Effector CD8-positive, alpha-beta T cell (primary cell): ENCODE results near the gene TFAP2E.

Experiments used
- DNase-seq: peaks from one replicate; lab custom pipeline; 2025; lab: John Stamatoyannopoulos, UW
- total RNA-seq, 4 experiments: gene quantifications; one replicate each; lab custom pipeline; 2026; lab: John Stamatoyannopoulos, UW

Gene TFAP2E
- 2.0 to 4.1 (median 3.4) reads per million in 4 experiments for total RNA-seq

DNA sequence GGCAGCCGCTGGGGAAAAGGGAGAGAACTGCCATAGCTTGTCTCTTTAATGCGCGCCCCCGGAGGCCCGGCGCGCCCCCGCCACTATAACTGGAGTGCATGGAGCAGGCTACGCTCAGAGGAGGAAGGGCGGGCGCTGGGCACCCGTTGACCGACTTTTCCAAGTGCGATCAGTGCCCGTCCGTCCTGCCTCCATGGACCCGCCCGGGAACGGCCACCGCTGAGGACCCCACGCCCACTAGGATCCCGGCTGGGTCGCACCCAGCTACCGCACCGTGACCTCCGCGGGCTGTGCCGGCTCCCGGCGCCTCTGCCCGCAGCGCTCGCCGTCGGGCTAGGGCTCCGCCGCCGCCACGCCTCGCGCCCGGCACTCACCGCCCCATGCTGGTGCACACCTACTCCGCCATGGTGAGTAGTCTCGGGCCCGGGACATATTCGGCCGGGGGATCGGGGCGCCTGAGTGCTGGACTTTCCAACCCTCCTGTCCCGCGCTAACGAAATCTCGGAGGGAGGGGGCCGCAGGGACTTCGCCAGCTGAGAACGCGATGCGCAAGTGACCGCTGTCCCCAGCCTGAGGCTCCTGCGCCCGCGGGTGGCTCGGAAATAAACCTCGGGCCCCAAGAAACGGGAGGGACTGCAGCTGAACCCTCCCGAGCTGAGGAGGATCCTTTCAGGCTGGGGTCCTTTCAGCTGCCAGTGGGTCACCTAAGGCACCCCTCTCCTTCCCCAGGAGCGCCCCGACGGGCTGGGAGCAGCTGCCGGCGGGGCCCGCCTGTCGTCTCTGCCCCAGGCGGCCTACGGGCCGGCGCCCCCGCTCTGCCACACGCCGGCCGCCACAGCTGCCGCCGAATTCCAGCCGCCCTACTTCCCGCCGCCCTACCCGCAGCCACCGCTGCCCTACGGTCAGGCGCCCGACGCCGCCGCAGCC is at the start of gene TFAP2E:
Gene TFAP2E (plus strand): TSS at position 117 of the 927 bp plus-strand sequence. CDS start 264 bp downstream, at position 381.
- no peak for DNase-seq

DNA sequence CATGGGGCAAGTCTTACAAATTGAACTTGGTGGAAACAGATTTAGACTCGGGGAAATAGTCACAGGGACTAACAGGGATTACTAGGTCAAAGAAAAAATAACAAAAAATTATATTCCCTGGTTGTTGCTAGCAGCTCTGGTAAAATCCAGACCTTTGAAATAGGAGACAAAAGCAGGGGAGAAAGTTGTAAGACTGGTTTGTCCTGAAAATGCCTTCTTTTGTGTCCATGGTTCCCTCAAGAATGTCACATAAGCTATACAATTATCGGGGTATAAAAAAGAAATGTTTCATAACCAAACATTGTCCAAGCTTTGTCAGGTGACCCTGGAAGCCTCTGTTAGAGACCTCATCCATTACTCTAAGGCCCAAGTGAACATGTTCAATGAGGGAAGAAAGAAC is 49.0 kb upstream of the TFAP2E start:
- no peak for DNase-seq

DNA sequence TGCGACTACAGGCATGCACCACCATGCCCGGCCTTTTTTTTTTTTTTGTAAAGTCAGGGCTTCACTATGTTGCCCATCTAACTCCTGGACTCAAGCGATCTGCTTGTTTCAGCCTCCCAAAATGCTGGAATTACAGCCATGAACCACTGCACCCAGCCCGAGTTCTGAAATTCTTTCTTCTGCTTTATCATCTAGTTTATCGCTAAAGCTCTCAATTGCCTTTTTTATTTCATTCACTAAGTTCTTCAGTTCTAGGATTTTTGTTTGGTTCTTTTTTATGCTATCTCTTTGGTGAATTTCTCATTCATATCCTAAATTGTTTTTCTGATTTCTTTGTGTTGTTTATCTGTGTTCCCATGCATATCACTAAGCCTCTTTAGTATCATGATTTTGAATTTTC is 42.9 kb upstream of the TFAP2E start:
- no peak for DNase-seq

DNA sequence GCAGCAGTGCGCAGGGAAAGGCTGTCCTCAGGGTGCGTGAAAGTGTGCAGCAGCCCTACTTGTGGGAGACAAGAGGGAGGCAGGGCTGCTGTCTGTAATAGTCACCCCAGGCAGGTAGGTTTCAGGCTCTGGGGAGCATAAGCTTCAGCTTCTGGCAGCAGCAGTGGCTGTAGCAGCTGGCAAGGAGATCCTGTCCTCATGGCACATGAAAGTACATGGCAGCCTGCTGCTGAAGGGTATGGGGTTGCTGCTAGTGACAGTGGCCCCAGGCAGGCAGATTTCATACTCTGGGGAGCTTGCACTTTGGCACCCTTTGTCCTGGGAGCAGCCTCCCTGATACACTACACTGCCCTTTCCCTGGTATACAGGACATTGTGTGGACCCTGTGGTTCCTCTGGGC is 42.2 kb upstream of the TFAP2E start:
- DNase-seq = no peak

DNA sequence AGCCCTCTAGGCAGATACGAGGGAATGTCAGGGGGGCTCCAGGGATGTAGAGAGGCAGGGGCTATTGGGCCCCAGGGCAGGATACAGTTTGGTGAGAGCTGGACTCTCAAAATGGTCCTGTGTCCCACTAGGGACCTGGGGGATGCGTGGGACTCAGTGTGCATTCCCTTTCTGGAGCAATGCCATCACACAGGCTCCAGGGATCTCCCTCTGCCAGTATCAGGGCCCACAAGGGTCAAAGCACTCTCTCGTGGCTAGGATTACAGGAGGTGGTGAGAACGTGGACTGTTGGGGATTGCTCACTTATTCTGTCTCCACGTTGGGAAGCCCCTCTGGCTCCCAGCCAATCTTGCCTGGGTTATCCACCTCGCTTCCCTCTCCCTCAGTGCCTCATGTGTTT is 41.7 kb upstream of the TFAP2E start:
- no peak for DNase-seq

DNA sequence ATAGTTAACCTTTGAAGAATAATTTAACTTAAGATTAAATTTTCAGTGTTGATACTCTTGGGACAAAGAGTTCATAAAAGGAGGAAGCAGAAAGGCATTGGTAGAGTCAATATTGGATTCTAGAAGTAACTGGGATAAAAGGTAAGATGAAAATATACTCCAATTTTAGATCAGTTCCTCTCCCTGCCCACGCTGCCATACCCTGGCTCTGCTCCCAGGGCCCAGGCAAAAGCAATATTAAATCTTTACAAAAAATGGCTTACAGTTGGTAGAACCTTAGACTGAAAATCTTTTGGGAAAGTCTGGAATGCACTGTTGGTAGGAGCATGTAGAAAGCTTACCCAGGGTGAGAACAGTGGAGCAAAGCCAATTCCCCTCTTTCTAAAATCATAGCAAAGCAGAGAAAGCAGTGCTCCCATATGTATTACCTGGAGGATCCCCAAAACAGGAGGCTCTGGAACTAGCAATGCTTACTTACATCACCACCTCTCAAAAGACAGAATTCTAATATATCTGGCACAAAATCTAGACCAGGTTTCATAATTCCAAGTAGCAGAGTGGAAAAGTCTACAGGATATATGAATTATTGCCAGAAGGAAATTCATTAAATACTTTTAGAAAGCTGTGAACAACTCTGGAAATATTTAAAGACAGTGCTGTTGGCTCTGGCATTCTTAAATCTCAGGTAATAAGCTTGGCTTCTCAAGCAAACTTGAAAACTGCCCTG is 40.5 kb upstream of the TFAP2E start:
- DNase-seq = no peak

DNA sequence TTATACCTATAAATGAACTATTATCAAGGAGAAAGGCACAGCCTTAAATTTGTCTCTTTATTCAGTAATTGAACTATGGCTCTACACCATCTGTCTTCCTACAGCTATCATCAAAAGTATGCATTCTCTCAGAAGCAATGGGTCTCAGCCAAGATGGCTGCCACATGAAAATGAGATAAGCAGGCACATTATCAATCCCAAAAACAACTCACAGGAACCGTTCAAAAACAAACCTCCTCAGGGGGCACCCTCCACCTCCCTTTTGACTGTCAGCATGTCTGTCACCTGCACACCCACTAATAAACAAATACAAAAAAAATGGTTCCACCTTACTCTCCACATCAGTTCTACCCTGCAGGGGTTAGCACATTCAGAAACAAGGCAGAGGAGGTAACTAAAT is 39.5 kb upstream of the TFAP2E start:
- no peak for DNase-seq

DNA sequence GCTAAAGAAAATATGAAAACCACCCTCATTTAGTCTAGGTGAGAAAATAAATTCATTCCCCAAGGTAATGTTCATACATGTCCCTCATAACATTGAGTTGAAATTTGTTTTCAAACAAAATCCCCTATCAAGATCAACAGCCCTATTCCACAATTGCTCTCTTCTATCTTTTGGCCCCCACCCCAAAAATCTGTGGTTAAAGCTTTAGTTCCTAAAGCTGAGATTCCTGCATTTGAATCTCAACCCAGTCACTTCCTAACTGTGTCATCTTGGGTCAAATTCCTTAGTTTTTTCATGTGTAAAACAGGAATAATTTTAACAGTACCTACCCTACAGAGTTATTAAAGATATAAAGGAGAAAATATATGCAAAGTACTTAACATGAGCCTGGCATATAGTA is 37.9 kb upstream of the TFAP2E start:
- DNase-seq = no peak

DNA sequence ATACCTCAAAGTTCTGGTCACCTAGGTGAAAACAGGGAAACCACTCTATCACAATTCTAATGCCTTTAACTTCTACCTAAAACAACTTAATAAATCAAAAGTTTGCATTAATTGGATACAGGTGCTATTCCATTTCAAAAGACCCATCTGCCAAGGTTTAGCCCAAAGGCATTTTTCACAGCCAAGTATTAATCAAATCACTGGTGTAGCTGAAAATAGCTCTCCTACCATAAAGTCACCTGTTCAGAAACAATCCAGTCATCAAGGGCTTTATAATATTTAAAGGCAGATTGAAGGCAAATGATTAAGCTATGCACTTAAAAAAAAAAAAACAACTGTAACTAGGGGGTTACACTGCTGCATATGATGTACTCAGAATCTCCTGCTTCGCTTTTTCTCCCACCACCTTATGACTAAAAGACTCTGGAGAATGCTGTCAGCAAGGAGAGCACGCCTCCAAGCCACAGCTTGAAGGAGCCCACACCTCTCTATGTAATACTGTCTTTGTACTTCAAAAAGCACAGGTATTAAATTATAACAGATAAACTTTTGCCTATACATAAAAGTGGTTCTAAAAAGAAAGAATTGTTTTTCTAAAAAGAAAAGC is 36.5 kb upstream of the TFAP2E start:
- DNase-seq = no peak

DNA sequence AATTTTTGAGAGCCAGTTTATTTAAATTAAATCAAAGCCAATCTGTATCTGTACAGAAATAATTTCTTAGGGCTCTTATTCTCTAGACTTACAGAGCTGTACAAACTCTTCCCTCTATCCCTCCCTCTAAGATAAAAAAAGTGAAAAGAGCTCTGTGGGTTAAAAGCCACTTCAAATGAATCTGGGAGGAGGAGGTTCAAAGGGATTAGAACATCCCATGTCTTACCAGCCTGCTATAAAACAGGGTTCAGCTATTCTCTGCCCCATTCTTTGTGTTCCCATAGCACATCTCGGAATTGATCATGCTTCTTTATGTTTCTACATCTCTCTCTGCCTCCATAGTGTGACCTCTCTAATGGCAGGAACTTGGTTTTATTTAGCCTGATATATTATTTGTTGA is 35.3 kb upstream of the TFAP2E start:
- no peak for DNase-seq

DNA sequence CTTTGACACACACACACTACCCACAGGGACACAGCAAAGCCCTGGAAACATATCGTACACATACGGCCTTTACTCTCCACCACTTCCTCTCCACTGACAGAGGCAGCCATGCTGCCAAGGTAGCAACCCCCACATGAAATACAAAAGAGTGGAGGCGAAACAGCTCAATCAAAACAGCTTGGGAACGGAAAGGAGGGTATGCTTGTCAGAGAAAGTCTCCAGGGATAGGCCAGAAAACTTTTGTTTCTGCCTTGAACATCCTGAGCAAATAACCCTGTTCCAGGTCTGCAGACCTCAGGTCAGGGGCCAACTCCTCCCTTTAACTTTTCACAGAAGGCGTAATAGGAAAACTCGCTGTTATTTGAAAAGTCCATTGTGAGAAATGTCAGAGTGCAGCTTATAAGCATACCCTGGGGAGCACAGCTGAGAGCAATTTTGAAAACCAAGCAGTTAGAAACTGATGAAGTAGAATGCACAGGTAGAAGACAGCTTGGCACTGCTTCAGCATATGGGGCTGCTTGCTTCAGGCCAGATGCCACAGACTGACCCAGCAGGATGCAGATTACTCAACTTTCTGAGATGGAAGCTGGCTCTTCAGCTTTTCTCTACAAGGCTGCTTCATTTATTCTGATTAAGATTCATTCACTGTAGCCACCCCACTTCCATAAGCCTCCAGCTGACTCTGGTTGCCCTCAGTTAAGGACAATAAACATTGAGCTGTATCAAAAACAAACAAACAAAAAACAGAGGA is 33.9 kb upstream of the TFAP2E start:
- no peak for DNase-seq

DNA sequence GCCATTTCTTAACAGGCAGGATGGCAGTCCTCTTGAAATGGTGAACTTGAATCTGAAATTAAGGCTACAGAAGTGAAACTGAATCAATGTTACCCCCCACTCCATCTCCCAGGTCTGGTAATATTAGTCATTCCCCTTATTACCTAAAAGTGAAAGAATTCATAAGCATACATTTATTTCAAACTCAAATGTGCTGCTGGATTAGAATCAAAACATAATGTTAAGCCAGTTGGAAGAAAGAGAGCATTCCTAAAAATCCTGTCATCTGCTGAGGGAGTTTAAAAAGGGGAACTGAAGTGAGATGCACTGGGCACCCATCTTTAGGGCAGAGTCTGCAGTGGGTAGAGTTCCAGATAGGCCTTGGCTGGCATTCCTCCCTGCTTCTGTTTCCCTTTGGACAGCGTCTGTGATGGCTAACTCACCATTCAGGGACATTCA is 33.3 kb upstream of the TFAP2E start:
- no peak for DNase-seq

DNA sequence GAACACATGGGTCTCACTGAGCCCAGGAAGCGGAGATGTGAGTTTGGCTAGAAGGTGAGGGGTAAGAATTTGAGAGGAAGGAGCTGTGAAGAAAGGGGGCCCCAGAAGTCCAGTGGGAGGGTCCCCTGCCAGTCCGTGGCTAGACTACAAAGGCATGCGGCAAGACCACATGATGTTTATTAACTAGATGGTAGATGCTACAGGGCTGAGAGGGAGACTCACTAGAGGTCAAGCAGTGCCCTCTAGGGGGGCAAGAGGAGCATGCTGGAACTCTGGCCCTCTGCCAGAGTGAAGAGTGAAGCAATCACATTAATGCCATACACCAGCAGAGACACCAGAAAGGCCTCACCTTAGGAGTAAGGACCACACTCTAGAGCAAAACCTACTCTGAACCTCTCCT is 28.1 kb upstream of the TFAP2E start:
- DNase-seq = peak; percentile 23

DNA sequence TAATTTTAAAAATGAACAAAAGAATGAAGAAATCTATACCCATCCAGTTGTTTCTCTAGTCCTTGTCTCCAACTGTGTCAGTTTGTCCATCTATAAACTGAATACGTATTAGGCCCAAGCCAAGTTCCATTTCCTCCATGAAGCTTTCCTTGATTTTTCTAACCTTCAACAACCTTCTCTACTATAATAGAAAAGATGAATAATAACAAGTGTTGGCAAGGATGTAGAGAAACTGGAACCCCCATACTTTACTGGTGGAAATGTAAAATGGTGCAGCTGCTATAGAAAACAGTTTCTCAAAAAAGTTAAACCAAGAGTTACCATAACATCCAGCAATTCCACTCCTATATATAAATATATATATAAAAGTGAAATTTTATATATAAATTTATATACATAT is 26.5 kb upstream of the TFAP2E start:
- no peak for DNase-seq

DNA sequence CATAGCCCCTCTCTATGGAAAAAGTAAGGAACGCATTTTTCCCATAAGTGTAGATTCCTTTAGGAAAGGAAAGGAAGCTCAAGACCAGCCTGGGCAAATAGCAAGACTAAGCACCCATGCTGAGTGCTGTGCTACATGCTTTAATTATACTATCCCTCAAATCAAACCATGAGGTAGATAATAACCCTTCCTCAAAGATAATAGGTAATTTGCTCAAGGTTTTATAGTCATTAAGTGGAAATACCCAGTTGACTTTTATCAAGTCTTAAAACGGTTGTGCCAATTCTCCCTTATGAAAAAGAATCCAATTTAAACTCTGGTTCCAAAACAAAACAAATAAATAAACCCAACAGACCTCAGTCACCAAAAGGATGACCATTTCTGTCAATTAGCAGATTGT is 19.3 kb upstream of the TFAP2E start:
- no peak for DNase-seq

DNA sequence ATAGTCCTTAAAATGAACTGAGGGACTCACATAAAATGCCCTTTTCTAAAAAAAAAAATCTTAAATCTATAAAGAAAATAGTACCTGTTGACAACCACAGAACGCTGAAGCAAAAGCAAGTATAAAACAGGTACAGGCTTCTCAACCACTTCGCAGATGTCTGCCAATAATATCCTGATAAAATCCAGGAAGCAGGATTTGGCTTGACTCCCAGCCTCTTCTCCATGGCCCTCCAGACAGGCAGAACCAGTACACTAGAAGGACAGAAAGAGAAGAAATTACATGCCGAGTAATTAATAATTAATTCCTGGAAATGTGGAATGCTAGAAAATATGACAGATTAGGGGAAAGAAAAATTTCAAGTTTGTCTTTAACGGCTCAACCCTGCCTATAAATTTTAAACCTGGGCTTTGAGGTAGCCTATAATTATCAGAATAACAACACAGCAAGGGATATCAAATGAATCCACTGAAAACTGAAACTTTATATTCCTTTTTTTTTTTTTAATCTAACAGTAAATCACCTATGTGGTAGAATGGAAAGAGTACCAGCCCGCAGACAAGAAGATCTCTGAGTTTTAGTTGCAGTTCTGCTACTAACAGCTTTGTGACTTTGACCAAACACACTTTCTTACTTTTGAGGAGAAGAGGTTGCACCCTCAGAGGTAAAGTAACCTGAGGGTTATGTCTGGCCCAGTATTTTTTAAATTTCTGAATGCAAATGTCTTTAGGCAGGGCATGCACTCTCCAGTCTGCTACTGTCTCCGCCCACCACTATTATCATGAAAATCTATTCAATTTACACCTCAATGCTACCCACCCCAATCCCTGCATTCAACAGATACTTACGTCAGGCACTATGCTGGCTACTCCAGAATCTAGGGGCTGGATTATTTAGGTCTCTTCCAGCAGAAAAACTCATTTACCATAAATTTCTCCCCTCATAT is 18.6 kb upstream of the TFAP2E start:
- DNase-seq = no peak

DNA sequence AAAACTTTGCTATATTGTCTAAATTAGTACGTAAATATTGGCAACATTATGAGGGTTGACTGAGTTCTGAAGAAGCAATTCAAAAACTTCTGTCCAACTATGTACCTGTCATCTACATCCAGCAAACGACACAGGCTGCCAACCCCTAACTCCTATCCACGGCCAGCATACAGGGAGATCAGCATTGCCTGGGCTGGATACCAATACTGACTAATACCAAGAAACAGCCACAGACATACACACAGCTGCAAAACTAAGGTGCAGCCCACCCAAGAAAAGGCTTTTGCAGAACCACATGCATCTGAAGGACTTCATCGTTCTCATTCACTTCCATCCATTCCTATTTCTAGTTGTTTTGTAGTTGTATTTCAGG is 17.9 kb upstream of the TFAP2E start:
- DNase-seq = no peak

DNA sequence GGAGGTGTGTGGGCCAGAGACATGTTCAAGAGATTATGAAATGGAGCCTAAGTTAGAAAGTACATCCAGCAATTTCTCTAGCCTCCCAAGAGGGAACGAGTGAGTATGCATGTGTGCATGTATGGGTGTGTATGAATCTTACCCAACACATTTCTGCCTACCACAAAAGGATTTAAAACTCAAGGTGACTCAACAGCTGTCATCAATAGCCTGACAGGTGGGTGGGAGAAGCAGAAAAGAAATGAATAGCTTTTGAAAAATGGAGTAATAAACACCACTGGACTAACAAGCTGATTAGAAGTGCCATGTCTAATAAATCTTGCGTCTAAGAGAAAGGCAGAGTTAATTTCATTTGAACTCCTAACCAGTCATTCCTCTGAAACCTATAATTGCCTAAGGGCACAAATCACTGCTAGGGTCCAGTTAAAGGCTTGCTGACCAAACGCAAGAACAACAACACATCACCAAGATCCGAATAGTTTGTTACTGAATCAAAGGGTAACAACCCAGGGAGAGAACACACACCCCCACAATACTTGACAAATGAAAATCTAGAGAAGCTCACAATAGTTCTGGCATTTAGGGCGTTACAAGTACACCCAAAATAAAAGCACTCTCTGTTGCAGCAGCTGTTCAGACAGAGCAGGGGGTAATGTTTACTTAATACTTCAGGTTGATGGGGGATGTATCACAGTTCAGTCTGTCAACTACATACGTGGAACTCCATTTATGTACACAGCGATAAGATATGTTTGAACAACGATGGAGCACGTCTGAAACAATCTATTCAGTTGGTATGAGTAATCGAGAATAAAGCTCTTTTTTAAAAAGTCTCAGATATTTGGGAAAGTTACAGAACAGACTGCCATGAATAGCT is 17.3 kb upstream of the TFAP2E start:
- DNase-seq = no peak

DNA sequence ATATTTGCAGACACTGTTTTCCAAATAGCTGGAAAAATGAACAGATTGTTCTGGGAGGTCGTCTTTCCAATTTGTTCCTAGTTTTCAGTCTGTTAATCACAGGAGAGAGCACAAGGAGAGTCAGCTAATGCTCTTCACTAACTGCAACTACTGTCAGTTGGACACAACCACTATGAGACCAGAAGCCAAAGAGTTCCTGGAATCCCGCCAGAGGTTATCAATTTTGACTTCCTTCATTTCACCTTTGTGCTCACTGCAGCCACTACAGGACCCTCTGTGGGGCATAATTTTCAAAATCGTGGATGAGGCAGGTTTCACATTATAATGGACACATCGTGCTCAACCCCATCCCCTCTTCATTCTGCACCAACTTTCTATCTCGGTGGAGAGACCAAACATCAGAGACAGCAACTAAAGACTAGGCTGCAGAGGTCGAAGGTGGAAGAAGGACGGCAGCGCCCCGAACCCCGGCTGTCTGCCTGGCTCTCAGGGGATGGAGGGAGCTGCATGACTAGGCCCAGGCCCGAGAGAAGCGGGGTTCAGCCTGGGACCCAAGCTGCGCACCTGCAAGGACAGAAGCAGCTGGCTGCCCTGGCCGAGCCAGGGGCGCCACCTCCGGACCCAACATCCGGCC is 16.5 kb upstream of the TFAP2E start:
- no peak for DNase-seq
